Kidney (tissue), 14 donors: ENCODE data around the gene SYNGR4. TPM values are rescaled to one million over a fixed set of nuclear protein-coding genes. Genes with fewer than 3 reads are reported as not detected.
"Not testable (repeated sequence)": the region's sequence is repeated elsewhere in the genome, so short reads cannot be mapped to it uniquely, and the experiment has no call there.

Source experiments
- DNase-seq, 5 donors: peaks; one replicate each; pipeline ENCODE4 v3.0.0-alpha.2; 2013 to 2020
- FAIRE-seq: peaks from 2 replicates; lab custom pipeline; 2012; peaks lifted over from hg19 to GRCh38; lab: Jason Lieb, UNC
- H3K27ac ChIP-seq, 2 donors: one replicate each; pipeline ENCODE4 v1.7.0; 2013; ENCODE audit warnings: low read depth in 2 of 2, low read length in 2 of 2, inconsistent platforms in 1 of 2
- H3K27me3 ChIP-seq: one replicate; pipeline ENCODE4 v1.7.1; 2013; ENCODE audit warnings: low read length, inconsistent platforms; ENCODE audit not compliant: control insufficient read depth, insufficient read depth
- H3K36me3 ChIP-seq, 3 donors: one replicate each; pipeline versions ENCODE4 v1.7.0 to v1.7.1; 2013; ENCODE audit warnings: low read length in 3 of 3, control low read depth in 1 of 3, inconsistent platforms in 1 of 3; ENCODE audit not compliant: insufficient read depth in 3 of 3, control insufficient read depth in 2 of 3
- H3K4me1 ChIP-seq, 3 donors: one replicate each; pipeline versions ENCODE4 v1.7.0 to v1.7.1; 2013; ENCODE audit warnings: low read length in 3 of 3, inconsistent platforms in 1 of 3, low read depth in 1 of 3; ENCODE audit not compliant: control insufficient read depth in 2 of 3, insufficient read depth in 2 of 3
- H3K4me3 ChIP-seq, 3 donors: one replicate each; pipeline versions ENCODE4 v1.7.0 to v1.8.1; 2013; ENCODE audit warnings: low read length in 3 of 3, control low read depth in 1 of 3, inconsistent platforms in 1 of 3
- H3K9ac ChIP-seq, 3 donors: one replicate each; pipeline versions ENCODE4 v1.7.0 to v1.7.1; 2013; ENCODE audit warnings: low read length in 3 of 3, control low read depth in 1 of 3, inconsistent platforms in 1 of 3
- H3K9me3 ChIP-seq, 3 donors: one replicate each; pipeline versions ENCODE4 v1.7.0 to v1.7.1; 2013; ENCODE audit warnings: low read length in 3 of 3, control low read depth in 1 of 3, inconsistent platforms in 1 of 3; ENCODE audit not compliant: control insufficient read depth in 2 of 3, insufficient read depth in 1 of 3
- intact Hi-C: fragments of 100-400 bp; cut with DNase I; formaldehyde crosslinking; loops from one replicate; pipeline ENCODE4 v1.11.1; 2022
- polyA plus RNA-seq: library from polyadenylated mRNA; stranded (reverse); fragments of 350-450 nt; fragmentation: Illumina TruSeq; extraction: RNeasy Lipid Tissue Mini Kit (QIAGEN cat#74804); gene quantifications from one replicate; pipeline ENCODE4 v1.2.3, GENCODE V29; 2014; ENCODE audit warnings: low read depth, low replicate concordance; ENCODE audit not compliant: insufficient read depth
- total RNA-seq: library from RNA; stranded (reverse); fragmentation: NEBNext Ultra II Directional; extraction: Animal tissue kit (Norgen Biotek cat#: 25700); gene quantifications from one replicate; pipeline ENCODE4 v1.2.1, GENCODE V29; 2021
- TF ChIP-seq, protein P1 (sequence below): IDR thresholded peaks from 3 replicates; pipeline ENCODE4 v1.5.1; 2012; ENCODE audit warnings: mild to moderate bottlenecking, moderate library complexity, borderline replicate concordance; ENCODE audit not compliant: insufficient read depth; ENCODE audit errors: extremely low read depth
- donor health status: control.
- donor health status: control.
- donor health status: control.
- donor health status: control.
- donor health status: control.
- donor health status: DM: yes; HTN: yes; CAD: no.
- donor health status: Normal renal cell carcinoma (clear cell type).

The SYNGR4 gene
- total and polyA plus RNA-seq, 2 donors from 2014 or later = not detected

DNA sequence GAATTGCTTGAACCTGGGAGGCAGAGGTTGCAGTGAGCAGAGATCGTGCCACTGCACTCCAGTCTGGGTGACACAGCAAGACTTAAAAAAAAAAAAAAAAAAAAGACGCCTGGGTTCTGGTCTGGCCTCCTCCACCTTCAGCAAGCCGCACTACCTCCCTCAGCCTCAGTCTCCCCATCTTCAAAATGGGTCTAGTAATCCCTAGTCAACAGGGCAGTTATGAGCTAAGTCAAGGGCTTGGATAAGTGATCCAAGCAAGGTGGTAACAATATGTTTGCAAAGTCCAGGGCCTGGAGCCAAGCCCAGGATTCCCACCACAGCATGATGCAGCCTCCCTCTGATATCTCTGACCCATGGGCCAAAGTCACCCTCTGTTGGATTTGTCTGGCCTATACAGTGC lies 22.8 kb downstream of the SYNGR4 start:
- TF ChIP-seq, protein P1, sequence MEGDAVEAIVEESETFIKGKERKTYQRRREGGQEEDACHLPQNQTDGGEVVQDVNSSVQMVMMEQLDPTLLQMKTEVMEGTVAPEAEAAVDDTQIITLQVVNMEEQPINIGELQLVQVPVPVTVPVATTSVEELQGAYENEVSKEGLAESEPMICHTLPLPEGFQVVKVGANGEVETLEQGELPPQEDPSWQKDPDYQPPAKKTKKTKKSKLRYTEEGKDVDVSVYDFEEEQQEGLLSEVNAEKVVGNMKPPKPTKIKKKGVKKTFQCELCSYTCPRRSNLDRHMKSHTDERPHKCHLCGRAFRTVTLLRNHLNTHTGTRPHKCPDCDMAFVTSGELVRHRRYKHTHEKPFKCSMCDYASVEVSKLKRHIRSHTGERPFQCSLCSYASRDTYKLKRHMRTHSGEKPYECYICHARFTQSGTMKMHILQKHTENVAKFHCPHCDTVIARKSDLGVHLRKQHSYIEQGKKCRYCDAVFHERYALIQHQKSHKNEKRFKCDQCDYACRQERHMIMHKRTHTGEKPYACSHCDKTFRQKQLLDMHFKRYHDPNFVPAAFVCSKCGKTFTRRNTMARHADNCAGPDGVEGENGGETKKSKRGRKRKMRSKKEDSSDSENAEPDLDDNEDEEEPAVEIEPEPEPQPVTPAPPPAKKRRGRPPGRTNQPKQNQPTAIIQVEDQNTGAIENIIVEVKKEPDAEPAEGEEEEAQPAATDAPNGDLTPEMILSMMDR = no peak
- FAIRE-seq (no peak), DNase-seq (no peak)
- no peak overlapping the region for H3K4me3 ChIP-seq
- H3K27ac ChIP-seq = no peak overlapping the region
- H3K9me3 ChIP-seq = no peaks in the 10 kb centered on the region
- no peaks in the 10 kb centered on the region for H3K27me3 ChIP-seq
- peaks cover 3 to 40% (median 27%) of the 10 kb centered on the region in 3 donors for H3K36me3 ChIP-seq
- intact Hi-C loops = no loop called here
- no peak overlapping the region for H3K9ac ChIP-seq
- peaks cover 0 to 4% (median 0%) of the 10 kb centered on the region in 3 donors for H3K4me1 ChIP-seq

DNA sequence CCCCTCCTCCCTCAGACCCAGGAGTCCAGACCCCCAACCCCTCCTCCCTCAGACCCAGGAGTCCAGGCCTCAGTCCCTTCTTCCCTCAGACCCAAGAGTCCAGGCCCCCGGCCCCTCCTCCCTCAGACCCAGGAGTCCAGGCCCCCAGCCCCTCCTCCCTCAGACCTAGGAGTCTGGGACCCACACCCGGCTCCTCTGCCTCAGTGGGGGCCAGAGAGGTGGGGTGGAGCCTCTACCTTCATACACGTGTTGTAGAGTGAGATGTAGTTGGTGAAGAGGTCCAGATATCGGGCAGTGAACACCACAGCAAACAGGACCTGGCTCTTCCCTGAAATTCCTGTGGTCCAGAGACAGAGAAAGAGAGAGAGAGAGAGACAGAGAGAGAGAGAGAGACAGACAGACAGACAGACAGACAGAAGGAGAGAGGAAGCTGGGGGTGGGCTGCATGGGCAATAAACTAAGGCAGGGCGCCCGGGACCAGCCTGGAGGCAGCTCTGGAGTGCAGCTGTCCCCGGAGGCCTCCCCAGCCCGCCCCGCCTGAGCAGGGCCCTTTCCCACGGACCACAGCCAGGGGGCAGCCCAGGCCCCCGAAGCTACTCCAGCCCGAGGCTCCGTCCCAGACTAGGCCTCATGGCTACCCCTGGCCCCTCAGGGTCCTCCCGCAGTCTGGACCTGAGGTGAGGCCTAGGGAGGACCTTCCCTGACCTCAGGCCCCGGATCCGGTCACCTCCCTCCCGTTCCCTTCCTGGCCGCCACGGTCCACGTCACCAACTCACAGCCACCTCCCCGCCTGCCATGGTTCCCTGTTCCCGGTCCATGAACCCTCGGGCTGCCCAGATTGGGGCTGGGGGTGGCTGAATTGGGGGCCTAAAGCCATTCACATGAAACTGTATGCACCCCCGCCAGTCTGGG lies 26.3 kb downstream of the SYNGR4 start:
- Histone ChIP-seq H3K9ac (peak overlapping the region; percentile 70 to 100 (median 99)), H3K27ac (peak overlapping the region; percentile 89 to 92), H3K4me3 (peak overlapping the region; percentile 75 to 96 (median 76)), H3K36me3 (peaks cover 3 to 23% (median 16%) of the 10 kb centered on the region in 3 donors), H3K27me3 (peaks cover 7% of the 10 kb centered on the region), H3K4me1 (peaks cover 0 to 4% (median 0%) of the 10 kb centered on the region in 3 donors), H3K9me3 (no peaks in the 10 kb centered on the region)
- TF ChIP-seq, protein P1 = peak; percentile 55
- intact Hi-C loops = no loop called here
- FAIRE-seq = no peak
- peak; percentile 72 to 88 (median 79) for DNase-seq

DNA sequence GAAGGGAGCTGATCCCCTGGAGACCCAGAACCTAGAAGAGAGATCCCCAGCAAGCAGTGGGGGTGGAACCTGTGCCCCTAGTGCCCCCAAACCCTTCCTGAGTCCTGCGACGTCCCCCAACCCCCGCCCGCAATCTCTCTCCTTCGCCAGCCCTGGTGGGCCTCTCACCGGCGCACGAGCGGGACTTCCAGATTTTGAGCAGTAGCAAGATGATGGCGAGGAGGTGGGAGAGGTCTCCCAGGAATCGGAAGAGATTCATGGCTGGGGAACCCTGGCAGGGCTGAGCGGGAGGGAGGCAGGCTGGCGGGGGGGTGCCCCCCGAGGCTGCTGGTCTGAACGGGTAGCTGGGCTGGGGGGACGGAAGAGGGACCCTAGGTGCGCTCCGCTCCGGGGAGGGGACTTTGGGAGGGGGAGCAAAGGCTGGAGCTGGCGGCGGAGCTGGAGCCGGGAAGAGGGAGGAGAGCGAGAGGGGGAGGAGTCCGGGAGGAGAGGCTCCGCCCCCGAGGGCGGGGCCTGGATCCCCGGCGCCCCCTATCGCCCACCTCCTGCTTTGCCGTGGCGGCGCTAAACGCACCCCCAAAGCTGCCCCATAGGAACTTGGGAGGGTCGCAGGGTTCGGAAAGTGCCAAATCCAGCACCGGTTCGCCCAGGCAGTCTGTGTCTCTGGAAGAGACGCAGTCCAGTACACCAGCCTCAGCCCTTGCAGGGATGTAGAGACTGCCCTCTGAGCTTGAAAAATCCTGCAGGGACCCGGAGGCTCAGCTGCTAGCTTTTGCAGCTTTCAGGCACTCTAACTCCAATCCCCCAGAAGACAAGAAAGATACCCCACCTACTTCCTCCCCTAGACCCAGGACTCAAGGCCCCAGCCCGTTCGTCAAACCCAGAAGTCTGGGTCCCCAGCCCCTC lies 27.2 kb downstream of the SYNGR4 start, which contains the start of gene KDELR1:
TSS of gene KDELR1 (minus strand) at position 452 of the 906 bp plus-strand sequence. CDS start at position 259, 193 bp downstream.
- Histone ChIP-seq H3K27ac (peak within 1 kb of the TSS; percentile 89 to 92), H3K4me1 (peaks cover 0 to 4% (median 0%) of the 10 kb centered on the region in 3 donors), H3K9me3 (no peaks in the 10 kb centered on the region), H3K4me3 (peak within 1 kb of the TSS; percentile 75 to 96 (median 76)), H3K27me3 (peaks cover 11% of the 10 kb centered on the region), H3K9ac (peak within 1 kb of the TSS; percentile 70 to 100 (median 99)), H3K36me3 (peaks cover 0 to 17% (median 9%) of the 10 kb centered on the region in 3 donors)
- intact Hi-C loops = no loop called here
- TF ChIP-seq, protein P1 = peak; percentile 83
- DNase-seq (peak; percentile 83 to 94 (median 91)), FAIRE-seq (no peak)

DNA sequence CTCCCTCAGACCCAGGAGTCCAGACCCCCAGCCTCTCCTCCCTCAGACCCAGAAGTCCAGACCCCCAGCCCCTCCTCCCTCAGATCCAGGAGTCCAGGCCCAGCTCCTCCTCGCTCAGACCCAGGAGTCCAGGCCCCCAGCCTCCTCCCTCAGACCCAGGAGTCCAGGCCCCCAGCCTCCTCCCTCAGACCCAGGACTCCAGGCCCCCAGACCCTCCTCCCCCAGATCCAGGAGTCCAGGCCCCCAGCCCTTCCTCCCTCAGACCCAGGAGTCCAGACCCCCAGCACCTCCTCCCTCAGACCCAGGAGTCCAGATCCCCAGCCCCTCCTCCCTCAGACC lies 27.8 kb downstream of the SYNGR4 start:
- FAIRE-seq, H3K9me3 ChIP-seq, H3K27ac ChIP-seq, H3K4me1 ChIP-seq, intact Hi-C loops, H3K9ac ChIP-seq, DNase-seq, H3K4me3 ChIP-seq: not testable (repeated sequence)
- Histone ChIP-seq H3K36me3 (peaks cover 0 to 16% (median 9%) of the 10 kb centered on the region in 3 donors), H3K27me3 (peaks cover 11% of the 10 kb centered on the region)
